IPS-11a (cell line): ENCODE data around the gene THADA.
"Not testable (repeated sequence)": the region's sequence is repeated elsewhere in the genome, so short reads cannot be mapped to it uniquely, and the experiment has no call there.

Experiments used
- H3K4me3 ChIP-seq: one replicate; pipeline ENCODE4 v1.5.1; 2013; ENCODE audit warnings: low read depth, low read length, control low read depth

Gene THADA

GRCh38 chr2:43391201-43391877 lies 204.5 kb downstream of the THADA start:
- H3K4me3 ChIP-seq, result no peak overlapping the region

- H3K4me3 ChIP-seq, result no peak overlapping the region
Measured at GRCh38 chr2:43389581-43390466, 206.0 kb downstream of the THADA start.

DNA sequence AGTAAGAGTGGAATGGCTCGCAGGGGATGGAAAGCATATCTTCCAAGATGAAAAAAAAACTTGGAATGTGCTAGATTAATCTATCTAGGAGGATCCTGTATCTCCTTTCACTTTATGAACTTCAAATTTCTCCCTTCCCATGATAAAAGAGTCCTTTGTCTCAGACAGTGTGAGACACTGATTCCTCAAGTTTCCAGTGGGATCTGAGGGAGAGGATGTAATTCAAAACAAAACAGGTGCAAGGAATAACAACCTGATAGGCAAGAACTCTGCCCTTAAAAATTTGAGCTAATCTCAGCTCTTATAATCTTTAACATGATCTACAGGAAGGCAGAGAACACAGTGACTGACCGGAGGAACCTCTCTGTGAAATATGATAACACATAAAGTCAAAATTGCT lies 207.5 kb downstream of the THADA start:
- H3K4me3 ChIP-seq, result no peak overlapping the region

DNA sequence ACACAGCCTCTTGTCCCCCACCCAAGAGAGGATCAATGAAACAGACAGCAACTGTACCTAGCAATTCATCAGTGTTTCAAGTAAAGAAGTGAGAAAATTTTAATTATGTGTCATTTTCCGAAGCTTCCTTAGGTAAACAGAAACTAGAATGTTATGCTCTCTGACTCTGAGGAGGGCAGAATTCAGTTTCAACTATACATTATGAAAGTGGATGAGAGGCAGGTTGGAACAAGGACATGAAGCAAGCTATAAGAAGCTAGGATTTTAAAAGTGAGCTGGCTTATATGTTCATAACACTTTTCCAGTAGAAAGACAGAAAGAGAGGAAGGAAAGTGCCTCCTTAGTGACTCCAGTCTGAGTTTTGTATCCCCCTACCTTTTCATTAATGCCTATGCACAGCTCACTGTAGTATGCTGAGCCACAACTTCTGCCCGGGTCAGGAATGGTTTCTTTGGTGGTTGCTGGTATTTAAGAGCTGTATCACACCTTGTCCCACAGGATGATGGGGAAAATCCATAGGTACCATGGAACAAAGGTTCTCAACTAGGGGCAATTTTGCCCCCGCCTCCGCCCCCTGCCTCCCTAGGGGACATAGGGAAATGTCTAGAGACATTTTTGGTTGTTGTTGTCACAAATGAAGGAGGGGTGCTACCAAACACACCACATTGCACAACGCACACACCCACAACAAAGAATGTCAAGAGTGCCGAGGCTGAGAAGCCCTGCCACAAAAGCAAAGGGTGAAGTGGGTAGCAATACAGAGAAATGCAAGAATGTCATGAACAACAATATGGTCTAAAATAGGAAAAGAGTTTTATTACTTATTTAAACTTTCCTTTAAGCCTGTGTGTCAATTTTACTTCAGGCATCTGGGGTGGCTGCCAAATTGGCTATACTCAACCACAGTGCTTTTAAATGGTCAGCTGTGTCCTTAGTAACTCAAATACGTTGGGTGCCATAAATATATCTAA lies 208.5 kb downstream of the THADA start:
- H3K4me3 ChIP-seq, result no peak overlapping the region

GRCh38 chr2:43386679-43387078 lies 209.2 kb downstream of the THADA start:
- not testable (repeated sequence) for H3K4me3 ChIP-seq

DNA sequence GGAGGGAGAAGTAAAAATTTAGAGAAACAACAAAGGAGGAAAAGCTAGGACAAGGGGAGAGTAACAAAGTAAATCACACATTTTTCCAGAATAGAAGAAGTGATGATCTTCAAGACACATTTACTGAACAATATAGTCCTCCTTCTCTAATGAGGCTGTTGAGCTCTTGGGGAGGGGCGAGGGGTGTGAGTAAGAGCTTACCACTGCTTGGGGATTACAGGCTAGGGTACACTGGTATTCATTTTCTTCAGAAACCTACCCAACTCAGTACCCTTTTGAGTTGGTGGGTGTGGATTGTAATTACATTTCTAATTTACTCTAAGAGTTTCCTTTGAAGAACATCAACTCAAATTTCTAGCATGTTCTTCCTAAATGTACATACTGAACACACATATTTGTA lies 211.7 kb downstream of the THADA start:
- no peak overlapping the region for H3K4me3 ChIP-seq

DNA sequence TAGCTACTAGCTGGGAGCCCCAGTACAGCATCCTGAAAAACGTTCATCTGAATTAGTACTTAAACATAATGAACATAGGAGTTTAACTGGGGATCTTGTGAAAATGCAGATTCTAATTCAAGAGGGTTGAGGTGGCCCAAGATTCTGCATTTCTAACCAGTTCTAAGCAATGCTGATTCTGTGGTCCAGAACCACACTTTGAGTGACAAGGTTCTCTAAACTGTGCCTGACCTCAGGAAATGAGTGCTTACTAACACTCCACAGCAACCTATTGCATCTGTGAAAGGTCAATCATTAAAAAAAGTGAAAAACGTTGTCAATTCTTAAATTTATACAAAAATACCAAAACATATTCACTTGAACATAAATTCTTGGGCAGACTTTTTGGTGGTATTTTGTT lies 212.3 kb downstream of the THADA start:
- H3K4me3 ChIP-seq, result no peak overlapping the region

GRCh38 chr2:43379494-43379893 lies 216.3 kb downstream of the THADA start:
- H3K4me3 ChIP-seq, result no peak overlapping the region

DNA sequence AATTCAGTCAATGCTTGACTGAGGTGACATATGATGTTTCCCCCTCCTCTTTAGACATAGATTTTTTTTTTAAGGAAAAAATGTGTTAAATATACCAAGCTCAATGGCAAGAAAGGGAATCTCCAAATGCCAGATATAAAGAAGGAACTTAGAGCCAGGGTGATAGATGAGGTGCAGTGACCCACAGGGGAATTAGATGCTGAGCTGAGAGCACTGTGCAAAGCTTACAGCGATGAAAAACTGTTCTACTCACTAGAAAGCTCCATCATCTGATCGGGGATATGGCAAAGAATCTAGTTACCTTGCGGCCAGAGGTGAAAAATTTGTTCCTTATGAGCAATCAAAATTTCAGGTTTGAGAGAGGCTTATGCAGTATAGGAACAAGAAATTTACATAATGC lies 218.5 kb downstream of the THADA start:
- H3K4me3 ChIP-seq, result no peak overlapping the region

GRCh38 chr2:43376523-43377198 lies 219.2 kb downstream of the THADA start:
- no peak overlapping the region for H3K4me3 ChIP-seq

GRCh38 chr2:43375746-43376522 lies 219.9 kb downstream of the THADA start:
- no peak overlapping the region for H3K4me3 ChIP-seq

DNA sequence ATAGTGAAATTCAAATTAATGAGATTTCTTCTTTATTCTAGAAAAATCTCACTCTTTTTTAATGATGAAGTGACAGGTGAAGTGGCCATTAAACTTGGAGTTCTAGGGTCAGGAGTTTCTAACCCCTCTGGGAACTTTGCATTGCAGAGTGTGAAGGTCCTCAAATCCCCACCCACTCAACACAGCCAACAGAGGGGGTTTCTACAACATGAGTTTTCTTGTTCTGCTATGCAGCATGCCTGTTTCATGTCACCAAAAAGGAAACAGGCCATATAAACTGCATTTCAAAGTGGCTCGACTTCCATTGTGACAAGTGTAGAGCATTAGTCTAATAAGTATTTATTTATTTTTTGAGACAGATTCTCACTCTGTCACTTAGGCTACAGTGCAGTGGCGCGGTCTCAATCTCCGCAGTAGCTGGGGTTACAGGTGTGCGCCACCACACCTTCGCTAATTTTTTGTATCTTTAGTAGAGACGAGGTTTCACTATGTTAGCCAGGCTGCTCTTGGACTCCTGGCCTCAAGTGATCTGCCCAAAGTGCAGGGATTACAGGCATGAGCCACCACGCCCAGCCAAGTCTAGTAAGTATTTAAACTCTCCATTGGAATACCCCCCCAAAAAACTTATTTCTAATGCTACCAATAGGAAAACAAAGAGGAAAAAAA lies 223.3 kb downstream of the THADA start:
- no peak overlapping the region for H3K4me3 ChIP-seq

GRCh38 chr2:43370705-43371104 lies 225.1 kb downstream of the THADA start:
- no peak overlapping the region for H3K4me3 ChIP-seq

GRCh38 chr2:43370146-43370545 lies 225.7 kb downstream of the THADA start:
- no peak overlapping the region for H3K4me3 ChIP-seq

GRCh38 chr2:43368483-43369385 lies 227.1 kb downstream of the THADA start:
- no peak overlapping the region for H3K4me3 ChIP-seq

- no peak overlapping the region for H3K4me3 ChIP-seq
Measured at GRCh38 chr2:43367012-43367782, 228.6 kb downstream of the THADA start.

- H3K4me3 ChIP-seq, result no peak overlapping the region
Measured at GRCh38 chr2:43363120-43363519, 232.7 kb downstream of the THADA start.

- H3K4me3 ChIP-seq, result no peak overlapping the region
Measured at GRCh38 chr2:43361286-43361685, 234.6 kb downstream of the THADA start.
